Endothelial cell of umbilical vein (primary cell): ENCODE data around the gene B3GNT9. TPM values are rescaled to one million over a fixed set of nuclear protein-coding genes. Genes with fewer than 3 reads are reported as not detected.

Experiments used
- BruUV-seq: library from RNA; stranded (reverse); fragments of 400-500 nt; replicated peaks from 2 replicates; lab custom pipeline; 2021; lab: Mats Ljungman, UMichigan
- CTCF ChIA-PET: fragments of 300-600, 350-600 bp; sonication (Branson Sonifier 250); formaldehyde crosslinking; loops from one replicate; lab custom pipeline; 2021; ENCODE audit warnings: antibody characterized with exemption, inconsistent platforms; lab: Charles Lee
- POLR2A ChIA-PET: fragments of 300-600, 350-600 bp; sonication (Branson Sonifier 250); formaldehyde crosslinking; loops from one replicate; lab custom pipeline; 2021; ENCODE audit warnings: antibody characterized with exemption, inconsistent platforms; lab: Charles Lee
- DNase-seq: peaks from one replicate; pipeline ENCODE4 v3.0.0-alpha.2; 2011; ENCODE audit warnings: low read depth, low spot score
- FAIRE-seq: peaks from 2 replicates; lab custom pipeline; 2011; peaks lifted over from hg19 to GRCh38; lab: Jason Lieb, UNC
- H2AFZ ChIP-seq: 2 replicates; pipeline ENCODE4 v1.6.0; 2012; ENCODE audit warnings: low read depth, low read length, control low read depth, inconsistent platforms
- H3K27ac ChIP-seq: 2 replicates; pipeline ENCODE4 v1.5.1; 2011; ENCODE audit warnings: low read depth, mild to moderate bottlenecking, control low read depth, low read length, moderate library complexity; ENCODE audit not compliant: insufficient read depth
- H3K27me3 ChIP-seq, 2 experiments: 2 replicates each; pipeline versions ENCODE4 v1.6.0 to v1.6.1; 2011; ENCODE audit warnings: low read length in 2 of 2, mixed read lengths in 1 of 2; ENCODE audit not compliant: control insufficient read depth in 2 of 2, insufficient read depth in 2 of 2
- H3K36me3 ChIP-seq, 2 experiments: 2 replicates in 1 of 2; 3 replicates in 1 of 2; pipeline ENCODE4 v1.5.1; 2011; ENCODE audit warnings: low read length in 2 of 2, mild to moderate bottlenecking in 1 of 2, moderate library complexity in 1 of 2; ENCODE audit not compliant: control insufficient read depth in 2 of 2, insufficient read depth in 2 of 2; ENCODE audit errors: extremely low read depth in 1 of 2
- H3K4me1 ChIP-seq: 3 replicates; pipeline ENCODE4 v1.5.1; 2011; ENCODE audit warnings: mild to moderate bottlenecking, low read length; ENCODE audit not compliant: control insufficient read depth, insufficient read depth; ENCODE audit errors: extremely low read depth
- H3K4me2 ChIP-seq: 2 replicates; pipeline ENCODE4 v1.6.1; 2011; ENCODE audit warnings: low read length, control low read depth, mixed read lengths; ENCODE audit not compliant: insufficient read depth
- H3K4me3 ChIP-seq, 3 experiments: fragments of 200-600 bp in 1 of 3; sonication (generic), shearing (Covaris generic) in 1 of 3; replicated peaks in 1 of 3; 2 replicates each; pipeline ENCODE4 v1.5.1; 2011 to 2016; ENCODE audit warnings: control low read depth in 3 of 3, low read length in 3 of 3, mild to moderate bottlenecking in 2 of 3, inconsistent platforms in 1 of 3, low read depth in 1 of 3, moderate library complexity in 1 of 3; ENCODE audit not compliant: insufficient read depth in 1 of 3
- H3K79me2 ChIP-seq: 2 replicates; pipeline ENCODE4 v1.6.0; 2012; ENCODE audit warnings: low read length, inconsistent platforms; ENCODE audit not compliant: control insufficient read depth, insufficient read depth
- H3K9ac ChIP-seq: replicated peaks from 2 replicates; pipeline ENCODE3; 2011; ENCODE audit warnings: low read length, control low read depth; ENCODE audit not compliant: insufficient read depth; ENCODE audit errors: extremely low read depth
- H3K9me1 ChIP-seq: replicated peaks from 3 replicates; pipeline ENCODE4 v1.6.0; 2011; ENCODE audit warnings: mild to moderate bottlenecking, low read length; ENCODE audit not compliant: control insufficient read depth, insufficient read depth; ENCODE audit errors: extremely low read depth
- H3K9me3 ChIP-seq: replicated peaks from 2 replicates; pipeline ENCODE4 v1.5.1; 2012; ENCODE audit warnings: low read length, inconsistent platforms; ENCODE audit not compliant: control insufficient read depth, insufficient read depth
- H4K20me1 ChIP-seq: replicated peaks from 2 replicates; pipeline ENCODE3; 2011; ENCODE audit warnings: mild to moderate bottlenecking, low read length; ENCODE audit not compliant: control insufficient read depth, insufficient read depth; ENCODE audit errors: extremely low read depth
- CTCF ChIP-seq, 2 donors: IDR thresholded peaks; 1 replicate in 1 of 2; 2 replicates in 1 of 2; pipeline ENCODE4 v1.5.1; 2011; ENCODE audit warnings: low read length in 2 of 2, mild to moderate bottlenecking in 2 of 2, moderate library complexity in 2 of 2, control low read depth in 1 of 2, inconsistent platforms in 1 of 2, low read depth in 1 of 2; ENCODE audit not compliant: insufficient read depth in 1 of 2; ENCODE audit errors: extremely low read depth in 1 of 2
- EZH2 ChIP-seq: IDR thresholded peaks from 2 replicates; pipeline ENCODE4 v1.6.1; 2012; ENCODE audit warnings: borderline replicate concordance, low read depth, mild to moderate bottlenecking, moderate library complexity, low read length, inconsistent platforms; ENCODE audit not compliant: severe bottlenecking
- FOS ChIP-seq: IDR thresholded peaks from 2 replicates; pipeline ENCODE4 v1.6.1; 2011; ENCODE audit warnings: mild to moderate bottlenecking, low read length, moderate library complexity, borderline replicate concordance; ENCODE audit not compliant: insufficient read depth
- GATA2 ChIP-seq: IDR thresholded peaks from 2 replicates; pipeline ENCODE4 v1.7.0; 2011; ENCODE audit warnings: low read depth, mild to moderate bottlenecking, moderate library complexity, mixed read lengths, low read length; ENCODE audit not compliant: insufficient read length, insufficient read depth
- JUN ChIP-seq: IDR thresholded peaks from 2 replicates; pipeline ENCODE4 v1.6.1; 2011; ENCODE audit warnings: borderline replicate concordance, low read depth; ENCODE audit not compliant: insufficient read length, insufficient read depth
- MAX ChIP-seq: IDR thresholded peaks from 2 replicates; pipeline ENCODE4 v1.6.1; 2011; ENCODE audit not compliant: insufficient read depth, insufficient read length
- MYC ChIP-seq: IDR thresholded peaks from one replicate; pipeline ENCODE4 v1.6.1; 2011; ENCODE audit warnings: mild to moderate bottlenecking, low read depth, low read length
- POLR2A ChIP-seq: IDR thresholded peaks from 2 replicates; pipeline ENCODE4 v1.6.1; 2012; ENCODE audit warnings: low read depth, mild to moderate bottlenecking, control low read depth, low read length
- POLR2AphosphoS5 ChIP-seq: IDR thresholded peaks from 2 replicates; pipeline ENCODE4 v1.6.1; 2012; ENCODE audit warnings: low read depth, mild to moderate bottlenecking, control low read depth, low read length, moderate library complexity; ENCODE audit not compliant: insufficient read depth
- dilution Hi-C: fragments of 300-500 bp; cut with MboI; formaldehyde crosslinking; loops from one replicate; pipeline ENCODE4 v1.15.0; 2019; ENCODE audit warnings: low sequenced_read_pairs; ENCODE audit not compliant: extremely low pct_ligation_motif_present
- intact Hi-C: fragments of 100-400 bp; cut with micrococcal nuclease; formaldehyde crosslinking; loops from one replicate; pipeline ENCODE4 v1.10.0; 2022
- polyA plus RNA-seq, 4 experiments: library from polyadenylated mRNA; depleted of rRNA in 3 of 4; stranded (reverse) in 3 of 4; unstranded in 1 of 4; fragments of >200 nt; gene quantifications; 2 replicates each; pipeline versions ENCODE4 v1.2.1 to v1.2.3, GENCODE V29; 2011 to 2012; ENCODE audit warnings: missing spikeins in 1 of 4
- total RNA-seq: library from RNA; stranded (reverse); gene quantifications from 2 replicates; pipeline ENCODE4 v1.2.3, GENCODE V29; 2021

The B3GNT9 gene
- total and polyA plus RNA-seq, 2 donors (not counting 3 experiments of a cell fraction or from before 2014, with no cell fraction given), result 4.0 to 6.4 TPM

GRCh38 chr16:67147437-67148140 is 3.2 kb downstream of the B3GNT9 start:
- Histone ChIP-seq H2AFZ (no peak overlapping the region), H3K9me3 (no peaks in the 10 kb centered on the region), H3K36me3 (peaks cover 2 to 43% of the 10 kb centered on the region in 2 experiments), H3K79me2 (no peaks in the 10 kb centered on the region), H3K9me1 (no peaks in the 10 kb centered on the region), H4K20me1 (no peaks in the 10 kb centered on the region), H3K27me3 (peaks cover 0 to 5% of the 10 kb centered on the region in 2 experiments), H3K4me3 (no peak overlapping the region), H3K4me1 (peaks cover 3% of the 10 kb centered on the region), H3K4me2 (no peak overlapping the region), H3K27ac (no peak overlapping the region), H3K9ac (no peak overlapping the region)
- no peak for TF ChIP-seq EZH2
- TF ChIP-seq CTCF (IDR thresholded peaks at IDR 0.05; ENCODE audit: extremely low read depth in 1 of 2, insufficient read depth in 1 of 2, low read depth in 1 of 2, low read length in 2 of 2), result no peak
- TF ChIP-seq JUN, result no peak
- TF ChIP-seq POLR2AphosphoS5, result no peak
- TF ChIP-seq POLR2A, result no peak
- no peak for TF ChIP-seq MAX
- TF ChIP-seq FOS, result no peak
- TF ChIP-seq GATA2, result no peak
- no peak for TF ChIP-seq MYC
- ChIA-PET CTCF (interaction anchor here (1.5 to 1.8 kb wide), 2 partner anchors 8 to 130 kb away, joined by 5 to 7 read pairs; no protein-coding TSS in a partner anchor), POLR2A (no interaction called here)
- no peak for DNase-seq
- no TSS peak for BruUV-seq
- dilution Hi-C loops, result no loop called here
- no peak for FAIRE-seq
- intact Hi-C loops, result no loop called here
